ENCODE measurements around the gene RDH16.
"Not testable (repeated sequence)": the region's sequence is repeated elsewhere in the genome, so short reads cannot be mapped to it uniquely, and the experiment has no call there.

The RDH16 gene

GRCh38 chr12:56943374-56943773, 14.0 kb downstream of the RDH16 start:
- H3K9me3 ChIP-seq (ENCODE audit: control insufficient read depth, low read length); H3K36me3 ChIP-seq (ENCODE audit: control insufficient read depth, insufficient read depth, low read length); H3K27me3 ChIP-seq (ENCODE audit: control insufficient read depth, insufficient read depth, low read length); H3K4me3 ChIP-seq (ENCODE audit: low read length); H3K9ac ChIP-seq (ENCODE audit: low read length); H3K4me1 ChIP-seq (ENCODE audit: control insufficient read depth, insufficient read depth, low read length): not testable (repeated sequence)

GRCh38 chr12:56941299-56942017, 15.9 kb downstream of the RDH16 start:
- Histone ChIP-seq H3K36me3 (ENCODE audit: control insufficient read depth, insufficient read depth, low read length) (no peaks in the 10 kb centered on the region), H3K4me3 (ENCODE audit: low read length) (no peak overlapping the region), H3K27me3 (ENCODE audit: control insufficient read depth, insufficient read depth, low read length) (no peaks in the 10 kb centered on the region), H3K4me1 (ENCODE audit: control insufficient read depth, insufficient read depth, low read length) (no peaks in the 10 kb centered on the region), H3K9me3 (ENCODE audit: control insufficient read depth, low read length) (no peaks in the 10 kb centered on the region), H3K9ac (ENCODE audit: low read length) (no peak overlapping the region)

GRCh38 chr12:56940942-56941298, 16.5 kb downstream of the RDH16 start:
- H3K36me3 ChIP-seq (ENCODE audit: control insufficient read depth, insufficient read depth, low read length); H3K4me3 ChIP-seq (ENCODE audit: low read length); H3K27me3 ChIP-seq (ENCODE audit: control insufficient read depth, insufficient read depth, low read length); H3K9me3 ChIP-seq (ENCODE audit: control insufficient read depth, low read length); H3K9ac ChIP-seq (ENCODE audit: low read length); H3K4me1 ChIP-seq (ENCODE audit: control insufficient read depth, insufficient read depth, low read length): not testable (repeated sequence)

DNA sequence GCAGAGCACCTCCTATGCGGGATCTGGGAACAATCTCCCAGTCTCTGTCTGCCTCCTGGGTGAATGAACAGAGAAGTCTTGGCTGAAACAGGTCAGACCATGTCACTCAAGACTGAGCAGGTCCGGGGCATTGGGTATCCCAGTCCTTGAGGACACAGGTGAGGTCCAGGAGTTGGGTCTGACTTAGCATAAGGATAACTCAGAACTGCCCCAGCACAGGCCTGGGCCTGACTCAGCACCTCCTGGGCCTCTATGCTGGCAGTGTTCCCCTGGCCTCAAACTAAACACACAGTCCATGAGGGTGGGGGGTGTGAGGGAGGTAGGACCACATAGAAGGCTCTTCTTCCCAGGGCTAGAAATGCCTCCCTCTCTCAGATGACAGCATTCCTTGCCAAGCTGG, 21.7 kb downstream of the RDH16 start:
- H3K9ac ChIP-seq (ENCODE audit: low read length) = no peak overlapping the region
- no peak overlapping the region for H3K4me3 ChIP-seq (ENCODE audit: low read length)
- H3K4me1 ChIP-seq (ENCODE audit: control insufficient read depth, insufficient read depth, low read length) = no peaks in the 10 kb centered on the region
- H3K27me3 ChIP-seq (ENCODE audit: control insufficient read depth, insufficient read depth, low read length) = no peaks in the 10 kb centered on the region
- H3K9me3 ChIP-seq (ENCODE audit: control insufficient read depth, low read length) = no peaks in the 10 kb centered on the region
- no peaks in the 10 kb centered on the region for H3K36me3 ChIP-seq (ENCODE audit: control insufficient read depth, insufficient read depth, low read length)

- no peaks in the 10 kb centered on the region for H3K4me1 ChIP-seq (ENCODE audit: control insufficient read depth, insufficient read depth, low read length)
- no peaks in the 10 kb centered on the region for H3K27me3 ChIP-seq (ENCODE audit: control insufficient read depth, insufficient read depth, low read length)
- no peak overlapping the region for H3K4me3 ChIP-seq (ENCODE audit: low read length)
- no peaks in the 10 kb centered on the region for H3K9me3 ChIP-seq (ENCODE audit: control insufficient read depth, low read length)
- H3K36me3 ChIP-seq (ENCODE audit: control insufficient read depth, insufficient read depth, low read length) = no peaks in the 10 kb centered on the region
- no peak overlapping the region for H3K9ac ChIP-seq (ENCODE audit: low read length)
These were observed 22.3 kb downstream of the RDH16 start for GRCh38 chr12:56935157-56935556.

DNA sequence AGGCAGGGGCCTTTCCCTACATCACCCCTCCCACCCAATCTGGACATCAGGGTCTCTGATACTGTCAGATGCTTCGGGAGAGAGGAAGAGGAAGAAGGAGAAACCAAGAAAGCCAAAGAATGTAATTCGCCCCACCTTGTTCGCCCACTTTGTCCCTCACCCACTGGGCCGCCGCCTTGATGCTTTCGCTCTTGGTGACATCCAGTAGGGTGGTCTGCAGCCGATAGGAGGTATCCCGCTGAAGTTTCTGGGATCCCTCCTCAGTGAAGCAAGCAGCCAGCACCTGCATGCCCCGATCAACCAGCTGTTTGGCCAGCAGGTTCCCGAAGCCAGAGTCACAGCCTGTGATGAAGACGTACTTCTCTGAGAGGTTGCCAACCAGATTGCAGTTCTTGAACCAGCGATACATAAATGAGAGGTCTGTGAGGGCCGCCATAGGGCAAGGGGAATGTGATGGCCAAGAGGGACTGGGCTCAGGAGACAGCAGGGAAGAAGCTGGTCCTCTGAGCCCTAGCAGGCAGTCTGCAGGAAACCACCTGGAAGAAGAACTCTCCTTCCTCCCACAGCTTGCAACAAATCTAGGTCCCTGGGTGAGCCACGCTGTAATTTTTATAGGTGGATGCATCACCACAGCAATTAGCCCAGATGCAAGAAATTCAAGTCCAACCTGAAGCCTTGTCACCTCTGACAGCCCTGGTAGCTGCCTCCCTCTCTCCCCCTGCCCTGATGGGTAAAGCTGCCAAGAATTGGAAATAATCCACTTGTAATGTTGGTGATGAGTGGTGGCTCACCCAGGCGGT, 23.4 kb downstream of the RDH16 start, which contains the start of gene SDR9C7:
TSS of gene SDR9C7 (minus strand) at position 583 of the 800 bp plus-strand sequence. CDS start at position 436, 147 bp downstream.
- Histone ChIP-seq H3K4me3 (ENCODE audit: low read length) (no peak within 1 kb of the TSS), H3K9me3 (ENCODE audit: control insufficient read depth, low read length) (no peaks in the 10 kb centered on the region), H3K4me1 (ENCODE audit: control insufficient read depth, insufficient read depth, low read length) (no peaks in the 10 kb centered on the region), H3K36me3 (ENCODE audit: control insufficient read depth, insufficient read depth, low read length) (no peaks in the 10 kb centered on the region), H3K9ac (ENCODE audit: low read length) (no peak within 1 kb of the TSS), H3K27me3 (ENCODE audit: control insufficient read depth, insufficient read depth, low read length) (no peaks in the 10 kb centered on the region)

DNA sequence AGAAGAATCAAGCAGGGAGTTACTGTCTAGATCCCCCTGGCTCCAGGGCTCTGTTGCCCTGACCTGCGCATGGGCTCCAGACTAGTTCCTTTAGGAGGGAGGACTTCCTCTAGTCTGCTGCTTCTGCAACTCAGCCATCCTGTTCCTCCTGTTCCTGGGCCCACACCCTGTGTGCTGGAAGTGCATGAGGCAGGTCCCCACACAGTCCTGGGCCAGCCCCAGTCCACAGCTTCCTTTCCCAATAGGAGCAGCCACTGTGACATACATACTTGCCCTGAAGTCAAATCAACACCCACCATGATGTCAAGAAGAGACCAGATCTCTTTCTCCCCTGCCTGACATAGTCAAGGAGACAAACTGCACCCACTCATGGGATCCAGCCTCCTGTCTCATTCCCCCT, 24.5 kb downstream of the RDH16 start:
- H3K36me3 ChIP-seq (ENCODE audit: control insufficient read depth, insufficient read depth, low read length) = no peaks in the 10 kb centered on the region
- H3K4me3 ChIP-seq (ENCODE audit: low read length) = no peak overlapping the region
- no peaks in the 10 kb centered on the region for H3K4me1 ChIP-seq (ENCODE audit: control insufficient read depth, insufficient read depth, low read length)

GRCh38 chr12:56932146-56932545, 25.3 kb downstream of the RDH16 start:
- no peaks in the 10 kb centered on the region for H3K4me1 ChIP-seq (ENCODE audit: control insufficient read depth, insufficient read depth, low read length)

More for the DNA sequence above, 24.5 kb downstream of the RDH16 start:
- no peaks in the 10 kb centered on the region for H3K27me3 ChIP-seq (ENCODE audit: control insufficient read depth, insufficient read depth, low read length)
- H3K9ac ChIP-seq (ENCODE audit: low read length) = no peak overlapping the region
- no peaks in the 10 kb centered on the region for H3K9me3 ChIP-seq (ENCODE audit: control insufficient read depth, low read length)

DNA sequence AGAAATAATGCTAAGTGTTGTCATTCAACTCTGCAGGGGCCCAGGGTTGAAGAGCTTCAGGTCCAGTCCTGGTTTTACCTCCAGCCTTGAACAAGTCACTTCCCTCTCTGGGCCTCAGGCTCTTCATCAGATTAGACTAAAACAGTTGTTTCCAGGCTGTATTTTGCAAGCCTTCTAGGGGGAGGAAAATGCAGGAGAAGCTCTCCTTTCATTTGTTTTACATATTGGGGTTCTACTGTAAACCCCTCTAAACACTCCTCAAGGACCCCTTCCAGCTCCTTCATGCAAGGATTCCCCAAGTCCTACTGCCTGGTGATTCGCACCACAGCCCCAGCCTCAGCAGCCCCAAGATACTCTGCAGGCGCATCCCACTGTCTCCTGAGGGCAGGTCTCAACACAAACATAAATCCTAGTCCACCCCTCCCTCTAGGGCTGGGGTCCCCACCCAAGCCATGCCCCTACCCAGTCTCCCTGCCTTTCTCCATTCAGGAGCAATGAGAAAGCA, 25.9 kb downstream of the RDH16 start:
- Histone ChIP-seq H3K9ac (ENCODE audit: low read length) (no peak overlapping the region), H3K9me3 (ENCODE audit: control insufficient read depth, low read length) (no peaks in the 10 kb centered on the region), H3K36me3 (ENCODE audit: control insufficient read depth, insufficient read depth, low read length) (no peaks in the 10 kb centered on the region), H3K4me1 (ENCODE audit: control insufficient read depth, insufficient read depth, low read length) (no peaks in the 10 kb centered on the region), H3K4me3 (ENCODE audit: low read length) (no peak overlapping the region), H3K27me3 (ENCODE audit: control insufficient read depth, insufficient read depth, low read length) (peaks cover 5% of the 10 kb centered on the region)

More at GRCh38 chr12:56932146-56932545, 25.3 kb downstream of the RDH16 start:
- Histone ChIP-seq H3K9ac (ENCODE audit: low read length) (no peak overlapping the region), H3K4me3 (ENCODE audit: low read length) (no peak overlapping the region), H3K9me3 (ENCODE audit: control insufficient read depth, low read length) (no peaks in the 10 kb centered on the region), H3K36me3 (ENCODE audit: control insufficient read depth, insufficient read depth, low read length) (no peaks in the 10 kb centered on the region), H3K27me3 (ENCODE audit: control insufficient read depth, insufficient read depth, low read length) (peaks cover 5% of the 10 kb centered on the region)

- Histone ChIP-seq H3K9me3 (ENCODE audit: control insufficient read depth, low read length) (no peaks in the 10 kb centered on the region), H3K4me1 (ENCODE audit: control insufficient read depth, insufficient read depth, low read length) (no peaks in the 10 kb centered on the region), H3K4me3 (ENCODE audit: low read length) (no peak overlapping the region), H3K27me3 (ENCODE audit: control insufficient read depth, insufficient read depth, low read length) (peaks cover 5% of the 10 kb centered on the region), H3K9ac (ENCODE audit: low read length) (no peak overlapping the region), H3K36me3 (ENCODE audit: control insufficient read depth, insufficient read depth, low read length) (no peaks in the 10 kb centered on the region)
These were observed 27.2 kb downstream of the RDH16 start for GRCh38 chr12:56930241-56930640.

- H3K36me3 ChIP-seq (ENCODE audit: control insufficient read depth, insufficient read depth, low read length) = no peaks in the 10 kb centered on the region
- H3K9ac ChIP-seq (ENCODE audit: low read length) = no peak overlapping the region
- H3K9me3 ChIP-seq (ENCODE audit: control insufficient read depth, low read length) = no peaks in the 10 kb centered on the region
- H3K4me3 ChIP-seq (ENCODE audit: low read length) = no peak overlapping the region
- H3K27me3 ChIP-seq (ENCODE audit: control insufficient read depth, insufficient read depth, low read length) = peaks cover 5% of the 10 kb centered on the region
- H3K4me1 ChIP-seq (ENCODE audit: control insufficient read depth, insufficient read depth, low read length) = no peaks in the 10 kb centered on the region
These were observed 27.6 kb downstream of the RDH16 start for GRCh38 chr12:56929780-56930179.

GRCh38 chr12:56928262-56928661, 29.1 kb downstream of the RDH16 start:
- Histone ChIP-seq H3K9ac (ENCODE audit: low read length) (no peak overlapping the region), H3K9me3 (ENCODE audit: control insufficient read depth, low read length) (no peaks in the 10 kb centered on the region), H3K4me1 (ENCODE audit: control insufficient read depth, insufficient read depth, low read length) (no peaks in the 10 kb centered on the region), H3K27me3 (ENCODE audit: control insufficient read depth, insufficient read depth, low read length) (peaks cover 5% of the 10 kb centered on the region), H3K4me3 (ENCODE audit: low read length) (no peak overlapping the region), H3K36me3 (ENCODE audit: control insufficient read depth, insufficient read depth, low read length) (no peaks in the 10 kb centered on the region)

Data from mucosa of stomach (tissue), 1 donor.